Common myeloid progenitor, CD34-positive (primary cell): ENCODE results near the gene SEMA4D.

ENCODE experiments used
- CTCF ChIA-PET: fragments of 350-600 bp; sonication (Branson Sonifier 250); formaldehyde crosslinking; loops from one replicate; lab custom pipeline; 2021; ENCODE audit warnings: antibody characterized with exemption; lab: Charles Lee
- POLR2A ChIA-PET: fragments of 350-600 bp; sonication (Branson Sonifier 250); formaldehyde crosslinking; loops from one replicate; lab custom pipeline; 2021; ENCODE audit warnings: antibody characterized with exemption; lab: Charles Lee
- DNase-seq, 3 donors: peaks; one replicate each; pipeline versions ENCODE4 v3.0.0 to v3.0.0-alpha.2; 2013
- H3K27ac ChIP-seq, 2 experiments: 1 replicate in 1 of 2; 2 replicates in 1 of 2; pipeline ENCODE4 v1.7.0; 2013; ENCODE audit warnings: inconsistent platforms in 2 of 2, low read length in 2 of 2, mild to moderate bottlenecking in 2 of 2, low read depth in 1 of 2, moderate library complexity in 1 of 2; ENCODE audit not compliant: severe bottlenecking in 2 of 2, insufficient read depth in 1 of 2, poor library complexity in 1 of 2
- H3K27me3 ChIP-seq, 5 experiments: replicated peaks in 2 of 5; 1 replicate in 3 of 5; 2 replicates in 2 of 5; pipeline versions ENCODE4 v1.6.1 to v1.7.0; 2013; ENCODE audit warnings: low read length in 4 of 5, mild to moderate bottlenecking in 2 of 5, moderate library complexity in 2 of 5, inconsistent platforms in 1 of 5; ENCODE audit not compliant: insufficient read depth in 5 of 5, control insufficient read depth in 4 of 5
- H3K36me3 ChIP-seq, 4 experiments: 1 replicate in 2 of 4; 2 replicates in 2 of 4; pipeline versions ENCODE4 v1.6.1 to v1.7.0; 2013; ENCODE audit warnings: low read length in 3 of 4, control low read depth in 1 of 4, mild to moderate bottlenecking in 1 of 4; ENCODE audit not compliant: control insufficient read depth in 4 of 4, insufficient read depth in 4 of 4
- H3K4me1 ChIP-seq, 4 experiments: 1 replicate in 3 of 4; 2 replicates in 1 of 4; pipeline versions ENCODE4 v1.6.1 to v1.7.1; 2013; ENCODE audit warnings: low read length in 3 of 4, mild to moderate bottlenecking in 3 of 4, control low read depth in 1 of 4, inconsistent platforms in 1 of 4, moderate library complexity in 1 of 4; ENCODE audit not compliant: control insufficient read depth in 4 of 4, insufficient read depth in 4 of 4; ENCODE audit errors: control extremely low read depth in 1 of 4
- H3K4me3 ChIP-seq, 7 experiments: 1 replicate in 4 of 7; 2 replicates in 3 of 7; pipeline versions ENCODE4 v1.5.1 to v1.7.0; 2013; ENCODE audit warnings: mild to moderate bottlenecking in 7 of 7, low read length in 6 of 7, moderate library complexity in 6 of 7, inconsistent platforms in 2 of 7, low read depth in 2 of 7, control low read depth in 1 of 7; ENCODE audit not compliant: insufficient read depth in 4 of 7, control insufficient read depth in 1 of 7; ENCODE audit errors: extremely low read depth in 1 of 7
- H3K9me3 ChIP-seq, 5 experiments: 1 replicate in 4 of 5; 2 replicates in 1 of 5; pipeline versions ENCODE4 v1.6.1 to v1.7.1; 2013; ENCODE audit warnings: low read length in 4 of 5, mild to moderate bottlenecking in 2 of 5, inconsistent platforms in 1 of 5, low read depth in 1 of 5, moderate library complexity in 1 of 5; ENCODE audit not compliant: control insufficient read depth in 4 of 5, insufficient read depth in 2 of 5; ENCODE audit errors: control extremely low read depth in 1 of 5
- WGBS: methylation state at CpG from one replicate; pipeline ENCODE4 v1.1.5; 2013; ENCODE audit not compliant: insufficient coverage; 5-methylcytosine and 5-hydroxymethylcytosine counted together

Gene SEMA4D

DNA sequence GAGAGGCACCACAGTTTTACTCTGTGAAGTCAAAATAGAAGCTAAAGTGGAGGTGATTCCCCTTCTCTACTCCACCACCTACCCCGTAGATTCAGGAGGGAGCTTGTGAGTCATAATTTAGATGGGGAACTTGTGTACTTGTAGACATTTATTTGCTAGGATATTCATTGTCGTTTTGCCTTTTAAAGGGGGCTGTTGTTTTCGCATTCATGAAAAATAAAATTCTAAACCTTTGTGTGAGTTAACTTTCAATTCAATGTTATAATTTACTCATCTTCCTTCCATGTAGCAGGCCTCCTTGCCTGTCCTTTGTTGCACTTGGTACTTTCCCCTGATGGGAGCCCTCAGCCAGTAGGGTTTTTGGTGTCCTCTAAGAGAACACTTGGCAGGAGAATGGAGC lies 157.6 kb downstream of the SEMA4D start:
- H3K9me3 ChIP-seq: no peaks in the 10 kb centered on the region
- H3K36me3 ChIP-seq: peaks cover 29 to 89% (median 67%) of the 10 kb centered on the region in 4 experiments
- H3K27ac ChIP-seq: no peak overlapping the region
- no peaks in the 10 kb centered on the region for H3K4me1 ChIP-seq
- H3K4me3 ChIP-seq: no peak overlapping the region
- WGBS: no CpG with 5 or more reads among the region's 3 CpGs
- H3K27me3 ChIP-seq: no peaks in the 10 kb centered on the region
- ChIA-PET POLR2A (no interaction called here), CTCF (interaction anchor here (1.4 kb wide), 1 partner anchor 15 kb away, joined by 3 read pairs; no protein-coding TSS in a partner anchor)
- no peak for DNase-seq

DNA sequence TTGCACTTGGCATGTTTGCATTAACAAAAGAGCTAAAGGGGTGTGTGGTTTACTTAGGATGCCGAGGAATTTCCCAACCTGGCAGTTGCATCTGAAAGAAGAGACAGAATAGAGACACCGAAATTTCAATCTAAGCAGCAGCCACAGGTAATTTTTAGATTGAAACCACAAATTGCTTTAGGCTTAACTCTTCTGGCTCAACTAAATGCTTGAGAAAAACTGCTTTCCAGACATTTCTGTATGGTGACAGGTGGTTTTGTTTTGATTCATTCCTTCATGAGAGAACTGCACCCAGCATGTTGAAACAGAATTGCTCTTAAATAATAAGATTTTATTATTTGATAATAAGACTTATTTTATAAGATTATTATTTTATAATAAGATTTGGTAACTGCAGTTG lies 158.1 kb downstream of the SEMA4D start:
- H3K4me3 ChIP-seq: no peak overlapping the region
- no peak overlapping the region for H3K27ac ChIP-seq
- CTCF ChIA-PET: interaction anchor here (1.4 kb wide), 1 partner anchor 15 kb away, joined by 3 read pairs; no protein-coding TSS in a partner anchor
- WGBS: 100% methylated on average over 1 of the region's 2 CpGs
- no peak for DNase-seq
- POLR2A ChIA-PET: no interaction called here
- H3K9me3 ChIP-seq: no peaks in the 10 kb centered on the region
- H3K4me1 ChIP-seq: no peaks in the 10 kb centered on the region
- peaks cover 33 to 89% (median 66%) of the 10 kb centered on the region in 4 experiments for H3K36me3 ChIP-seq
- no peaks in the 10 kb centered on the region for H3K27me3 ChIP-seq

DNA sequence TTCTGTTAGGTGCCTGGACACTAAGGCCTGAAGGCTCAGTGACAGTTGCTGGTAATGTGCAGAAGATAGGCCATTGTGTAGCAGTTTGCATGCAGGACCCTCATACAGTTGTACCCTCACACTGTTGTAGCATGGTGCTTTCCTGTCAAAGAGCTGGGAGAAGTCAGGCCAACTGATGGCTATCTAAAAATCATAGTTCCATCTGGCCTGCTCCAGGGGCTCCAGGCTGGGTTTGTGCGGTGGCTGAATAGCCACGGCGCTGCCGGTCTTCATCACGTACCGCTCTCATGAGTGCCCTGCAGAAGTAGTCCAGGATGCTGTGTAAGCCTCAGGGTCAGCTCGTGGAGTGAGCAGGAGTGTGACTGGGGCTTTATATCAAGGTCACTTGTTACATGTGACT lies 167.4 kb downstream of the SEMA4D start:
- 98% methylated on average over 7 of the region's 7 CpGs for WGBS
- no peaks in the 10 kb centered on the region for H3K27me3 ChIP-seq
- CTCF ChIA-PET: no interaction called here
- no peak overlapping the region for H3K27ac ChIP-seq
- peaks cover 28 to 90% (median 61%) of the 10 kb centered on the region in 4 experiments for H3K36me3 ChIP-seq
- no peaks in the 10 kb centered on the region for H3K9me3 ChIP-seq
- POLR2A ChIA-PET: no interaction called here
- DNase-seq: no peak
- no peak overlapping the region for H3K4me3 ChIP-seq
- no peaks in the 10 kb centered on the region for H3K4me1 ChIP-seq

DNA sequence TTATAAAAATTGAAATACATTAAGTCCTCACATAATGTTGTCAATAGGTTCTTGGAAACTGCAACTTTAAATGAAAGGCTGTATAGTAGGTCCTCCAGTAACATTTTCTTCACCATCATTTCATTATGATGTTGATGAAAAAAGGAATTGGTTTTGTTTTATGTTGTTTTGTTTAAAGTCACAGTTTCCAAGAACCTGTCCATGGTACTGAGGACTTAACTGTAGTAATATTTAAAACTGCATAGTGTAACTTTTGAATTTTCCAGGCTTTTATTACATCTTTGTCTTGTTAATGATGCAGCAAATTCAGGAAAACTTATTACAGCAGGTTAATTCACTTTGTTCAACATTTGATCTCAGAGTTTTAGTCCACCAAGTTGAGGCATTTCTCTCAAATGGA lies 168.0 kb downstream of the SEMA4D start:
- ChIA-PET POLR2A (no interaction called here), CTCF (no interaction called here)
- no peak for DNase-seq
- no peaks in the 10 kb centered on the region for H3K27me3 ChIP-seq
- H3K4me3 ChIP-seq: no peak overlapping the region
- H3K9me3 ChIP-seq: no peaks in the 10 kb centered on the region
- H3K27ac ChIP-seq: no peak overlapping the region
- no peaks in the 10 kb centered on the region for H3K4me1 ChIP-seq
- H3K36me3 ChIP-seq: peaks cover 28 to 84% (median 59%) of the 10 kb centered on the region in 4 experiments

DNA sequence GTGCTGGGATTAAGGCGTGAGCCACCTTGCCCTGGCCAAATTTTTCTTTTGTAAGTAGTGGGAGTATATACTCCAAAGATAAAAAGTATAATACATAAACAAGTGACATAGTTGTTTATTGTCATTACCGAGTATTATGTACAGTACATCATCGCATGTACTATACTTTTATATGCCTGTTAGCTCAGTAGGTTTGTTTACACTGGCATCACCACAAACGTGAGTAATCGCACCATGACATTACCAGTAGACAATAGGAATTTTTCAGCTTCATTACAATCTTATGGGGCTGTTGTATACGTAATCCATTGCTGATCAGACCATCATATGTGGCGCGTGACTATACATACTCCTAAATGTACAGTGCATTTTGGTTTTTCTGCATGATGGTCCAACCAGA lies 169.8 kb downstream of the SEMA4D start:
- no peak for DNase-seq
- Histone ChIP-seq H3K9me3 (no peaks in the 10 kb centered on the region), H3K4me1 (no peaks in the 10 kb centered on the region), H3K27me3 (no peaks in the 10 kb centered on the region), H3K4me3 (no peak overlapping the region), H3K27ac (no peak overlapping the region), H3K36me3 (peaks cover 20 to 73% (median 44%) of the 10 kb centered on the region in 4 experiments)
- ChIA-PET CTCF (no interaction called here), POLR2A (no interaction called here)
- no CpG with 5 or more reads among the region's 8 CpGs for WGBS

DNA sequence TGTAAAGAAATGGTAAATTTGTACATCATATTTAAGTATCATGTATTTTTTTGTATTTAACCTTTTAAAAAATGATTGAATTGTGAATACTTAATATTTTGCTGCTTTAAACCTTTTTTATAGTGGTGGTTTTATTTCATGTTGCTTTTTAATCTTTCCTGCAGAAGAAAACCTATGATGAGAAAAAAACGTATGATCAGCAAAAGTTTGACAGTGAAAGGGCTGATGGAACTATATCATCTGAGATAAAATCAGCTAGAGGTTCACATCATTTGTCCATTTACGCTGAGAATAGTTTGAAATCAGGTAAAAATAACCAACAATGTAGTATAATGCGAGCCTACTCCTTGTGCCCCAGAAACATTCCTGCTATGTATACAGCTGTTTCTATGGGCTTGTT lies 172.2 kb downstream of the SEMA4D start:
- POLR2A ChIA-PET: interaction anchor here (0.6 kb wide), 1 partner anchor 27 kb away, joined by 4 read pairs; no protein-coding TSS in a partner anchor
- H3K4me1 ChIP-seq: peaks cover 0 to 4% (median 0%) of the 10 kb centered on the region in 4 experiments
- H3K9me3 ChIP-seq: no peaks in the 10 kb centered on the region
- 100% methylated on average over 3 of the region's 3 CpGs for WGBS
- peaks cover 16 to 54% (median 39%) of the 10 kb centered on the region in 4 experiments for H3K36me3 ChIP-seq
- CTCF ChIA-PET: interaction anchor here (1.1 kb wide), 2 partner anchors 14 to 32 kb away, joined by 3 to 4 read pairs; no protein-coding TSS in a partner anchor
- H3K27ac ChIP-seq: no peak overlapping the region
- no peak overlapping the region for H3K4me3 ChIP-seq
- DNase-seq: no peak
- H3K27me3 ChIP-seq: no peaks in the 10 kb centered on the region

DNA sequence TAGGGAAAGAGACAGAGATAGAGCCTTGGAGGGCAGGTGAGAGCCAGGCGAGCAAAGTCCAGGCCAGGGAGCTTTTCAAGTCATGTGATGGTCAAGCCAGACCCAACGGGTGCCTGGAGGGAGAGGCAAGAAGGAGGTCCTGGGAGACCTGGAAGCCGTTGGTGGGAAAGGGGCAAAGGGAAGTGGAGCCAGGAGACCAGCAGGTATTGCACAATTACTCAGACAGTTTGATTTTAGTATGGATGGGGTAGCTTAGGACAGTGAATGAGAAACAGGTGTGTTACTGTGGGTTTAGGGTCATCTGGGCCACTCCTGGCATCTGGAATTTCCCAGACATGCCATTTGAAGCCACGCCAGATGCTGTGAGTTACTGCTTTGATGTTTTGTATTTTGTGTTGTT lies 174.5 kb downstream of the SEMA4D start:
- H3K27me3 ChIP-seq: no peaks in the 10 kb centered on the region
- H3K4me1 ChIP-seq: peaks cover 10 to 21% (median 12%) of the 10 kb centered on the region in 4 experiments
- no peaks in the 10 kb centered on the region for H3K9me3 ChIP-seq
- H3K27ac ChIP-seq: no peak overlapping the region
- CTCF ChIA-PET: interaction anchor here (1.0 kb wide), 1 partner anchor 225 kb away, joined by 3 read pairs; no protein-coding TSS in a partner anchor
- H3K4me3 ChIP-seq: no peak overlapping the region
- POLR2A ChIA-PET: interaction anchor here (0.6 kb wide), 1 partner anchor 104 kb away, joined by 3 read pairs; no protein-coding TSS in a partner anchor
- DNase-seq: no peak
- 88% methylated on average over 4 of the region's 4 CpGs for WGBS
- peaks cover 8 to 33% (median 22%) of the 10 kb centered on the region in 4 experiments for H3K36me3 ChIP-seq
